ENCODE measurements around the gene AGMO. TPM values are rescaled to one million over a fixed set of nuclear protein-coding genes. Genes with fewer than 3 reads are reported as not detected.
"Not testable (repeated sequence)": the region's sequence is repeated elsewhere in the genome, so short reads cannot be mapped to it uniquely, and the experiment has no call there.

The AGMO gene
- total RNA-seq, 1 donor: not detected

DNA sequence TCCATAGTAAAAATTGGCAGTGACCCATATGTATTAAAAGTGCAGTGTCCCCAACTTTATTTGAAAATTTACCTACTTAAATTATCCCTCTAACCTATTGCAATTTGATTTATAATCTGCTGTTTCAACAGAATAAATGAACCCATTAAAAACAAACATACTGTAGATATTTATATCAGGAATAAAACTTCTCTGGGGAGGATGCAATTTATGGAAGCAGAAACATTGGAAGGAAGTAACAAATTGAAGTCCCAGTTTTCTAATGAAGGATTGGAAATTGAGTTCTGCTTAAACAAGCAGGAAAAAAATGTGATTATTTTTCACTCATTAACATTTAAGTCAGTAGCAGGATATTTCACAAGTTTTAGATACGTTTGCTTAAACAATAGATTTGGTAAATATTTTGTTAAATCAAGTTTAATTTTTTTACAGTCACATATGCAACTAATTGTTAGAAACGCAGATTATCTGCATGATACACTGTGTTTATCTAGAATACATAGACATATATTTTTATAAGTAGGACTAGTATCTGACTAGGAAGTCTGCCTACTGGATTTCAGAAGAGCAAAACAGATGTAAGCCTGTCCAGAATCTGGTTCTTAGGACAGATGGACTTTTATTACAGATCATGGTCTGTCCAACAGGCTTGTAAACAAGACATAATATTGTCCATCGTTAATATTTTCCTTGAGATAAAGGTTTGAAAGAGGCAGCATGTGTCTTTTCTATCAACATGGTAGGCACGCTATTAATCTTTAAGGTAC, 5.3 kb downstream of the AGMO start:
- DNase-seq (ENCODE audit: low read depth): peak; percentile 25
- TF ChIP-seq, protein P1, sequence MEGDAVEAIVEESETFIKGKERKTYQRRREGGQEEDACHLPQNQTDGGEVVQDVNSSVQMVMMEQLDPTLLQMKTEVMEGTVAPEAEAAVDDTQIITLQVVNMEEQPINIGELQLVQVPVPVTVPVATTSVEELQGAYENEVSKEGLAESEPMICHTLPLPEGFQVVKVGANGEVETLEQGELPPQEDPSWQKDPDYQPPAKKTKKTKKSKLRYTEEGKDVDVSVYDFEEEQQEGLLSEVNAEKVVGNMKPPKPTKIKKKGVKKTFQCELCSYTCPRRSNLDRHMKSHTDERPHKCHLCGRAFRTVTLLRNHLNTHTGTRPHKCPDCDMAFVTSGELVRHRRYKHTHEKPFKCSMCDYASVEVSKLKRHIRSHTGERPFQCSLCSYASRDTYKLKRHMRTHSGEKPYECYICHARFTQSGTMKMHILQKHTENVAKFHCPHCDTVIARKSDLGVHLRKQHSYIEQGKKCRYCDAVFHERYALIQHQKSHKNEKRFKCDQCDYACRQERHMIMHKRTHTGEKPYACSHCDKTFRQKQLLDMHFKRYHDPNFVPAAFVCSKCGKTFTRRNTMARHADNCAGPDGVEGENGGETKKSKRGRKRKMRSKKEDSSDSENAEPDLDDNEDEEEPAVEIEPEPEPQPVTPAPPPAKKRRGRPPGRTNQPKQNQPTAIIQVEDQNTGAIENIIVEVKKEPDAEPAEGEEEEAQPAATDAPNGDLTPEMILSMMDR (IDR thresholded peaks at IDR 0.05; ENCODE audit: insufficient read depth, low read depth, low read length): no peak
- no peak overlapping the region for H3K4me3 ChIP-seq (ENCODE audit: low read depth, low read length)

DNA sequence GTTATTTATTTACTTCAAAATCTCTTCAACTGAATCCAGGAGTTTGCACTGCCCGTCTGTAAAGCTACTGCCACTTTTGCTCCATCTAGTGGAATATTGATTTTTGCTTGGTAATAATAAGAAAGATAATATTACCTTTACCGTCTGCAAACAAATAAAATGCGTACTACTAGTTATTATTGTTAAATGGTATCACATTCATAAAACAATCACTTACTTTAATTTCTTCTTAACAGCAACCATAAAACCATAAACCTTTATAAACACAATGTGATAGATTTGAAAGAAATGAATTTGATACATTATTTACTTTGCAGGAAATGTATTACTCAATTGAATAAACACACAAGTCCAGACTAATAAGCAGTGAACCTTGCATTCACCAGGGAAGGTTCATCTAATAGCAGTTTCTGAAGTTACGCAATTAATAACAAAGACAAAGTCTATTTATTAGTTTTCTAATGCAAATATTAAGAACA, 6.4 kb downstream of the AGMO start:
- DNase-seq (ENCODE audit: low read depth): peak; percentile 25
- TF ChIP-seq, protein P1 (IDR thresholded peaks at IDR 0.05; ENCODE audit: insufficient read depth, low read depth, low read length): no peak
- no peak overlapping the region for H3K4me3 ChIP-seq (ENCODE audit: low read depth, low read length)

DNA sequence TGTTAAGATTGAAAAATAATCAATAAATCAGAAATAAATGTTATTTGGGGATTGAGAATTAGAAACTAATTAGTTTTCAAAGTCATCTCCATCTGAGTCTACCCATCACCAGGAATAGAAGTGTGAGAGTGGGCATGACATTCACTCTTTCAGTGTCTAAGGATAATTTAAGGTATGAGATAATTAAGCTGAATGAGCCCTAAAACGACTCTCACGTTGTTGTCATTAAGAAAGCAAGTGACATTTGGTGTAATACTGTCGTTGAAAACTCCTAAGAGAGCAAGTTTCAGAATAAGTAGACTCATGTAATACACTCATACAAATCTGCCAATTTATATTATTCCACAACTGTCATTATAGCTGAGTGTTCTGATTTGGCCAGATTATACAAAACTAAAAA, 7.1 kb downstream of the AGMO start:
- H3K4me3 ChIP-seq (ENCODE audit: low read depth, low read length): no peak overlapping the region
- no peak for DNase-seq (ENCODE audit: low read depth)
- TF ChIP-seq, protein P1 (IDR thresholded peaks at IDR 0.05; ENCODE audit: insufficient read depth, low read depth, low read length): no peak

DNA sequence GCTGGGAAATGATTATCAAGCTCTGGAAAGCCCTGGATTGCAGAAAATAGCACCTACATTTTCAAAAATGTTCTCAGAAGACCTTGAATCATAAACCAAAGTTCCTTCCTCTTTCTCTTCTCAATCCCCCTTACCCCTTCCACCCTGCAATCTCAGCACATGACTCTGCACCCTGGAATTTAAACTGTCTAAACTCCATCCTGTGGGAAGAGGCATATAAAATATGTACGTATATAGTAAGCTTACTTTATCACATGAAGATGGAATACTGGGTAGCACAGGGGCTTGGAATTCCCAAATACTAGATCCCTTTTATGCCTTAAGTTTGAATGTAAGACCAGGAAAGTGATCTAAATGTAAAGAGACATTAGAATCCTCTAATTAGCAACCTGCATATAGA, 7.7 kb downstream of the AGMO start:
- TF ChIP-seq, protein P1 (IDR thresholded peaks at IDR 0.05; ENCODE audit: insufficient read depth, low read depth, low read length): no peak
- peak; percentile 38 for DNase-seq (ENCODE audit: low read depth)
- no peak overlapping the region for H3K4me3 ChIP-seq (ENCODE audit: low read depth, low read length)

DNA sequence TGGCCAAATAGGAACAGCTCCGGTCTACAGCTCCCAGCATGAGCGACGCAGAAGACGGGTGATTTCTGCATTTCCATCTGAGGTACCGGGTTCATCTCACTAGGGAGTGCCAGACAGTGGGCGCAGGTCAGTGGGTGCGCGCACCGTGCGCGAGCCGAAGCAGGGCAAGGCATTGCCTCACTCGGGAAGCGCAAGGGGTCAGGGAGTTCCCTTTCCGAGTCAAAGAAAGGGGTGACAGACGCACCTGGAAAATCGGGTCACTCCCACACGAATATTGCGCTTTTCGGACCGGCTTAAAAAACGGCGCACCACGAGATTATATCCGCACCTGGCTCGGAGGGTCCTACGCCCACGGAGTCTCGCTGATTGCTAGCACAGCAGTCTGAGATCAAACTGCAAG, 14.5 kb downstream of the AGMO start:
- not testable (repeated sequence) for DNase-seq (ENCODE audit: low read depth)
- H3K4me3 ChIP-seq (ENCODE audit: low read depth, low read length): peak overlapping the region; percentile 30

DNA sequence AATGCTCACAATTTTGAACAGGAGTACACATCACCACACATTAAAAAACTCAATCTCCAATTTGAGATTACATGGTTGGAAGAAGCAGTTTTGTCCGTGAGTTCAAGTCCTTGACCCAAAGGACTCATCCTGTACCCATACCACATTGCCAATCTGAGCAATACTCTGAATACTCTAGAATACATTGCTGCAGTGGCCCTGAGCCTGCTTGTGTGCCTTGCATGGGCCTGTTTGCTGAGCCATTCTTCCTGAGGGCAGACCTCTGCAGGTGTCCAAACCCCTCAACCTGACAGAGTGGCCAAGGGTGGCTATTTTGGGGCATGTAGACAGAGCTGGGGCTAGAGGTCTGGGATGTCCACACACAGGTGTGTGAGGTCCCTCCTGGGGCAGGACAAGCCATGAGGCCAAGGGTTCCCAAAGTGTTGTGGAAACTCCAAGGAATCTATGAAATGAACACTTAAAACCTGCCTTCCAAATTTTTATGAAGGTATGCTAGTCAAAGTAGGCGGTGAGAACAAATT, 15.5 kb downstream of the AGMO start:
- H3K4me3 ChIP-seq (ENCODE audit: low read depth, low read length): no peak overlapping the region
- TF ChIP-seq, protein P1 (IDR thresholded peaks at IDR 0.05; ENCODE audit: insufficient read depth, low read depth, low read length): no peak
- DNase-seq (ENCODE audit: low read depth): no peak

DNA sequence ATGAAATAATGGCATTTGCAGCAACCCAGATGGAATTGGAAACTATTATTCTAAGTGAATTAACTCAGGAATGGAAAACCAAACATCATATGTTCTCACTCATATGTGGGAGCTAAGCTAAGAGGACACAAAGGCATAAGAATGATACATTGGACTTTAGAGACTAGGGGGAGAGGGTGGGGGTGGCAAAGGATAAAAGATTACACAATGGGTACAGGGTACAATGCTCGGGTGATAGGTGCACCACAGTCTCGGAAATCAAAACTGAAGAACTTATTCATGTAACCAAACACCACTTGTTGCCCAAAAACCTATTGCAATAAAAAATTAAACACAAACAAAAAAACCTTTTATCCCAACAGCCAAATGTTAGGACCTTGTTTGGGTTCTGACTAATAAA, 17.8 kb downstream of the AGMO start:
- DNase-seq (ENCODE audit: low read depth): no peak
- TF ChIP-seq, protein P1 (IDR thresholded peaks at IDR 0.05; ENCODE audit: insufficient read depth, low read depth, low read length): no peak
- H3K4me3 ChIP-seq (ENCODE audit: low read depth, low read length): no peak overlapping the region
